ENCODE data around the gene XRRA1.

- TF ChIP-seq CTCF (conservative IDR thresholded peaks at IDR 0.05; ENCODE audit: low read depth, low read length) (no peak), EZH2 (IDR thresholded peaks at IDR 0.05; ENCODE audit: borderline replicate concordance, low read depth, low read length, poor library complexity, severe bottlenecking) (no peak)
Measured at GRCh38 chr11:74978041-74978440, 29.1 kb upstream of the XRRA1 start.
